ENCODE data around the gene TRAP1. TPM values are rescaled to one million over a fixed set of nuclear protein-coding genes. Genes with fewer than 3 reads are reported as not detected.
"Not testable (repeated sequence)": the region's sequence is repeated elsewhere in the genome, so short reads cannot be mapped to it uniquely, and the experiment has no call there.

Gene TRAP1
- total RNA-seq, 1 donor from 2014 or later, result 34.7 TPM

DNA sequence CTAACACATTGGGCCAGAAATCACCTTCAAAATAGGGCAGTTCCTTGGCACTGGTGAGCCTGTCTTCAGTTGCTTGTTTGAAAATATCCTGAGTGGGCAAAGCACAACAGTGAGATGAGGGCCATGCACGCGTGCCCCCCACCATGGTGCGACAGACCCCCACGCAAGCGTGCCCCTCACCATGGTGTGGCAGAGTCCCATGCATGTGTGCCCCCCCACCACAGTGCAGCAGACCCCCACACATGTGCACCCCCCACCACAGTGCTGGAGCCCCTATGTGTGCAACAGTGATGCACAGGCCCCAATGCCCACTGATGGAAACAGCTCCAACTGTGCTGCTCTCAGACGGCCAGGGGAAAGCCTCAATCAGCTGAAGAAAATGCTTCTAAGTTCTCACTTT lies 18.8 kb upstream of the TRAP1 start:
- DNase-seq (ENCODE audit: low spot score), result no peak

DNA sequence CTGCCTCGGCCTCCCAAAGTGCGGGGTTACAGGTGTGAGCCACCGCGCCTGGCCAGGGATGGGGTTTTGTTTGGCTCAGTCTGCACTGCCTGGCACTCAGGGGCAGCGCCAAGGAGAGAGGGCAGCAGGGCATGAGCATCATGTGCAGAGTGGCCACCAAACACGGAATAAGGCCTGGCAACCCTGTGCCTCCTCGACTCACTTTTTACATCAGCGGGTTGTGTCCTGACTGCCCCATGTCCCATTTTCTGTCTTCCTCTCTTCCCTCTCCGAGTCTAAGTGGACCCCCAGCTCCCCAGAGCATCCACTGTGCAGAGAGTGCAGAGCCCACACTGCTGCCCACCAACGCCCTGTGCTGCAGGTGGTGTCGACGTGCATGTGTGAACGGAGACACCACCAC lies 18.2 kb upstream of the TRAP1 start:
- DNase-seq (ENCODE audit: low spot score), result no peak

DNA sequence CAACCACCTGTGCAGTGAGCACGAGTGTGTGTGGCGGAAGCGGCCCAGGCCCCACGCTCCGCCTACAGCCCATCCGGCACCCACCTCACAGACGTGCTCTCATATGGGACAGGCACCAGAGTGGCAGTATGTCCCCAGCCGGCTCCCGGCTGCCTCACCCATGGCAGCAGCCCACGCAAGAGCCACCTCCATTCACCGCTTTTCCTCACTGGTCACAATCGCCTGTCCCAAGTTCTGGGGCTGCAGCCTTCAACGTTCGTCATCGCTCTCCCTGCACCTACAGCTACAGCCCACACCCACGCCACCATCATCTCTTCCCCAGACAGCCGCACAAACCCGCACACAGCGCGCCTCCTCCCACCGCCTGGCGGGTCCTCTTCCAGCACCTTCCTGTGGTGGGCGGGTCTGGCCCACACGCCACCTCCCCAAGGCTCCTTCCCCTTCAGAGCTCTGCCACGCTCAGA lies 17.5 kb upstream of the TRAP1 start:
- DNase-seq (ENCODE audit: low spot score), result no peak

DNA sequence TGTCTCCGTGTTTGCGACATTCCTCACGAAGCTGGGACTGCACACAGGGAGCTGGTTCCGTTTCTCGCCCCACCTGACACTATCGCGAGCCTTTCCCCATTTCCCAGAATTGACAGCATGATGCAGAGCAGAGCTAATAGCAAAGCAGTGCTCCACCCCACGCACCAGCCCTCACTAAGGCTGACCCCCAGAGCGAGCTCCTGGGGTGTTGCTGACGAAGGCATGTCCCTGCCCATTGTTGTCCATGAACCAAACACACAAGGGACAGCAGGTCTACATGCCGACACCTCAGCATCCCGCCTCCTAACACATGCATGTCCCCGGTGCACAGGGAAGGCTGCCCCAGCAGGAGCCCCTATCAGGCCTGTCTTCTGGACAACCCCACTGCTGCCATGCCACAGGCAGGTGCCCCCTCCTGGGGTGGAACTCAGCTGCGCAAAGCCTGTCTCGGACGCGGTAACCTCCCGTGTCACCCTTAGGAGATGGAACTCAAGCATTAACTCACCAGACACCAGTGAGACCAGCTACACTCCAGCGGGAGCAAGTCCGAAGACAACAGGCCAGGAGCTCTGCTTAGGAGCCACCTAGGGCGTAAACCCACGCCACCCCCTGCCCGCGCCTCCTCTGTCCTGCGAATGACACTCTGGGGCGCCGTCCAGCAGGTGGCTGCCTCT lies 16.9 kb upstream of the TRAP1 start:
- no peak for DNase-seq (ENCODE audit: low spot score)

DNA sequence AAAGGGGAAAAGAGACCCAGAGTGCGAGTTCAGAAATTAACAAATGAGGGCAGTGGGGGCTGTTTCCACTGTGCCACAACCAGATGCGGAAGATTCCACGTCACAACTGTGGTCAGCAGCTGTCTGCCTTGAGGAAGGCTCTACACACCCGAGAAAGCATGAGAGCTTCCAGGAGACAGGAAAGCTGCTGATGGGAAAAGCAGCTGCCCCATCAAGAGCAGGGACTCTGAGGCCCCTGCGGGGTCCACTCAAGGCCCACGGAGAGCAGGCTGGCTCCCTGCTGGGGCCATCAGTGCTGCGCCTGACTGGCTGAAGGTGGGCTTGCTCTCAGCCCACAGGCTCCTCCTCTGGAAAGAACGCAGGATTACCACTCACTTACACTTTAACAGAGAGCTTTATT lies 14.8 kb upstream of the TRAP1 start:
- DNase-seq (ENCODE audit: low spot score), result no peak

DNA sequence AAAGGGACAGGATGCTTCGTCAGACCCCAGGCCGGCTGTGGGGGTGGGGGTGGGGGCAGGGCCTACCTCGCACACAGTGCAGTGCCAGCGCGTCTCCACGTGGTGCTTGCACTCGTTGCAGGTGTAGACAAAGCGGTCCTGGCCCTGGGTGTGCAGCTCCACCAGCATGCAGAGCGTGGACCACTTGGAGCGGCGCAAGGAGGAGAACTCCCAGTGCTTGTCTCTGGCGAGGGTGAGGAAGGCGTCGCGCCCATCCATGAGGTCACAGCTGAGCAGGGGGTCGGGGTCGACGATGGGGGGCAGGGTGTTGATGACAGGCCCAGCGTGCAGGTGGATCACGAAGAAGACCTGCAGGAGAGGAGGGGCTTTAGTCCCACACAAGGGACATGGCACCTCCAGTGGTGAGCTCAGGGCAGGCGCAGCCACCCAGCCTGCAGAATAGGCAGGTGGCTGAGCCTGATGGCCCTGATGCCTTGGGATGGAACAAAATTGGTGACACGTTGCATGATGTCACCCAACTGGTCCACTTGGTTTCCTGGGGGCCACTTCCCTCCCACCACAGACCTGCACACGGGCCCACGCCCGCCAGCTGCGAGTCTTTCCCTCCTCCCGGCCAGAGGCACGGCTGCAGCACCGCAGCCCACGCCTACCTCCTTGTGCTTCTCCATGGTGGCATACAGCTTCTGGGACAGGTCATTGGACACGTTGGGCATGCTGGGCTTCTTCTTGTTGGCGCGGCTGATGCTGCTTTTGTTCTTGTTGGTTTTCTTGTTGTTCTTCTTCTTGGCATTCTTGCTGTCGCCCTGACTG lies 14.0 kb upstream of the TRAP1 start:
- no peak for DNase-seq (ENCODE audit: low spot score)

DNA sequence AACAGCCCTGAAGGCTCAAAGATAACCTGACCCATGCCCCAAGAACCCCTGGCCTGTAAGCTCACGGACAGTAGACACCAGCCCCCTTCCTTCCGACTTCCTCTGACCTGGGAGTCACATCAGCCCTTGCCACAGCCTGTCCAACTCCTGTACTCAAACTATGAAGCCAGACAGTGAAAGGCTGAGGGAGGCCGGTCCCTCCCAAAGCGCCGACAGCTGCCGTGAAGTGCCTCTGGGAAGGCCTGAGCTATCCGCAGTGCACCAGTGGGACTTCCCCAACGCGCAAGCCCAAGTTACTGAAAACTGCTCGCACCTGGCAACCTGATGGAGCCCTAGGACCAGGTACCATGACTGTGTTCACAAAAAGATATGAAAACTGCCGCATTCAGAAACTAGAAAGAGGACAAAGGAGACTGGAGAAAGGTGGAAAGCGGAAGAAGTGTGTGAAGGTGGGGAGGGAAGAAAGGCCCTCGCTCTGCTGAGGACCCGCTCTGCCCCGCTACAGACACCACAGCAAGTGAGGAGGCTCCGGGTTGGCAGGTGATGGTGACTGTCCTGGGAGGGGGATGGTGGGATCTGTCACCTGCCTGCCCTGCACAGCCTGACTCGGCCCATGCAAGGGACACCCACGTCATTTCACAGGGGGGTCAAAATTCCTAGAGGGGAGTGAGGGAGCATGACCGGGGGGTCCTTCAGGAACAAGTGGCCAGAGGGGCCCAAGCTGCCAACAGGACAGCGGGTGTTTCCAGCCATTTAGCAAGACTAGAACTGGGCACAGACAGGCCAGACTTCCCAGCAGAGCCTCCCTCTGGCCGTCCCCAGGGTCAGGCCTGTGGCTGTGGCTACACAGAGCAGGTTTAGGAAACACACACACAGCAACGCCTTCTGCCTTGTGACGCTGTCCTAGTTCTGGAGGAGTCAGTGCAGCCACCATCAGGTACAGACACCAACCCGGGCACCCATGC lies 13.1 kb upstream of the TRAP1 start:
- DNase-seq (ENCODE audit: low spot score), result no peak

DNA sequence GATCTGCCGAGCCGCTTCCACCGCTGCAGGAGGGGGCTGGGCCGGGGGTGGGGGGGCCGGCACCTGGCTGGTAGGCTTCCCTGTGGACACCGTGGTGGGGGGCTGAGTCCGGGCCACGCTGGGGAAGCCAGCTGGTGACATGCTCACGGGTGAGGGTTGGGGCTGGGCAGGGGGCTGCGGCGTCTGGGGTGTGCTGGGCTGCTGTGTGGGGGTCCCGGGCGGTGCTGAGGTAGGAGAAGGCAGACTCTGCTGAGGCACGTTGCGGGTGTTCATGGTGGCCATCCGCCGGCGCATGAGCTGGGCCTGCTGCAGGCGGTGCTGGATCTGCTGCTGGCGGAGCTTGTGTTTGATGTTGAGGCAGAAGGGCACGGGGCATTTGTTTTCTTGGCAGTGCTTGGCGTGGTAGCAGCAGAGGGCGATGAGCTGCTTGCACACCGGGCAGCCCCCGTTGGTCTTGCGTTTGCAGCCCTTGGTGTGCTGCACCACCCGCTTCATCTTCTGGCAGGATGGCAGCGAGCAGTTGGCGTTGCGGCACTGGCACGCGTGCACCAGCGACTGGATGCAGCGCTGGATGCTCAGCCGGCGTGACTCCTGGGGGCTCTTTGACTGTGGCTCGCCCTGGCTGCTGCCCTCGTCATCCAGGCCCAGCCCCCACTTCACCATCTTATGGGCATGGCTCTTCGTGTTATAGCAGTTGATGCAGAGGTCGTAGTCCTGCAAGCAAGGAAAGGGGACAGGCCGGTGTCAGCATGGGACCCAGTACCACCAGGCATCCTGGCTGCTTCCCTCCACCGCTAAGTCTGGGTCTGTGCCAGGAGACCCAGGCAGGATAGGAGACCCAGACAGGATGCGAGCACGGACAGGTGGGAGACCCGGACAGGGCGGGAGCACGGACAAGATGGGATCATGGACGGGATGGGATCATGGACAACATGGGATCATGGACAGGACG lies 12.1 kb upstream of the TRAP1 start:
- DNase-seq (ENCODE audit: low spot score), result no peak

DNA sequence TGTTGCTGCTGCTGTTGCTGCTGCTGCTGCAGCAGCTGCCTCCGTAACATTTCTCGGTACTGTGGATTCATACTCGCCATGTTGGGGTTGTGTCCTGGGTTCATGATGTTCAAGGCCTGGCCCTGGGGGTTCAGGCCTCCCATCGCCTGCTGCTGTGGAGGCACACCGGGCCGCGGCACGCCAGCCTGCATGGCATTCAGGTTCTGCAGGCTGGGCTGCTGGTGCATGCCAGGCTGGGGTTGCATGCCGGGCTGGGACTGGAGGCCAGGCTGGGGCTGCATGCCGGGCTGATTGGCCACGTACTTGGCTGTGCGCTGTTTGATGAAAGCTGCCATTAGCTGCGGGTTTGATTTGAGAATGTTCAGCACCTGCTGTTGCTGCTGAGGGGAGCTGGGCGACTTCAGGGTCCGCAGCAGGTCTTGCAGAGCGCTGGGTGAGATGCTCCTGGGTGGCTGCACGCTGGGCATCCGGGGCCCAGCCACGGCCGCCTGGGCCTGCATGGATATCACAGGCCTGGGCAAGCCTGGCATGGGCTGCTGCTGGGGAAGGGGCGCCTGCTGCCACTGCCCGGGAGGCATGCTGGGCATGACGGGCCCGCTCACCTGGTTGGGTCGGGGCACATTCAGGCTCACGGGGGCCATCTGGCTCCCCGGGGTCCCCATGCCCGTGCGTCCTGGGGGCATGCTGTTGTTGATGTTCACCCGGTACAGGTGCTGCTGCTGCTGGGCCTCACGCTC lies 11.3 kb upstream of the TRAP1 start:
- DNase-seq (ENCODE audit: low spot score), result no peak

DNA sequence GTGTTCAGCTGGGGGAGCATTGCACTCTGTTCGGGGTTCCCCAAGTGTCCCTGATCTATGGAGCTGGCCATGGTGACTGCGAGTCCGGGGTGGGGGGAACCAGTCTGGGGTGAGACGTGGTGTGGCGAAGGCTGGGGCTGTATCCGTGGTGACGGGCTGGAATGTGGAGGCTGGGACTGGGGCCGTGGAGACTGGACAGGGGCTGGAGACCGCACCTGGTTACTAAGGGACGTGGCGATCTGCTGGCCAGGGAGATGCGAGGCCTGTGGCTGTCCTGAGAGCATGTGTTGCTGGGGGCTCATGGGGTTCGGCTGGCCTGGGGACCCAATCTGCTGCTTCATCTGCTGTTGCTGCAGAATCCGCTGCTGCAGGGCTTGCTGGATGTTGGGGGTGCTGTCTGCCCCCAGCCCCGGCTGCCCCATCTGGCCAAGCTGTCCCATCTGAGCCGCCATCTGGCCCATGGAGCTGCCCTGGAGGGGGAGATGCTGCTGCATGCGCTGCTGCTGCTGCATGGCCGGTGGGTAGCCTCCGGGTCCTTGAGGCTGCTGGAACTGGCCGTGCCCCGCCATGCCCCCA lies 10.6 kb upstream of the TRAP1 start:
- DNase-seq (ENCODE audit: low spot score), result no peak

DNA sequence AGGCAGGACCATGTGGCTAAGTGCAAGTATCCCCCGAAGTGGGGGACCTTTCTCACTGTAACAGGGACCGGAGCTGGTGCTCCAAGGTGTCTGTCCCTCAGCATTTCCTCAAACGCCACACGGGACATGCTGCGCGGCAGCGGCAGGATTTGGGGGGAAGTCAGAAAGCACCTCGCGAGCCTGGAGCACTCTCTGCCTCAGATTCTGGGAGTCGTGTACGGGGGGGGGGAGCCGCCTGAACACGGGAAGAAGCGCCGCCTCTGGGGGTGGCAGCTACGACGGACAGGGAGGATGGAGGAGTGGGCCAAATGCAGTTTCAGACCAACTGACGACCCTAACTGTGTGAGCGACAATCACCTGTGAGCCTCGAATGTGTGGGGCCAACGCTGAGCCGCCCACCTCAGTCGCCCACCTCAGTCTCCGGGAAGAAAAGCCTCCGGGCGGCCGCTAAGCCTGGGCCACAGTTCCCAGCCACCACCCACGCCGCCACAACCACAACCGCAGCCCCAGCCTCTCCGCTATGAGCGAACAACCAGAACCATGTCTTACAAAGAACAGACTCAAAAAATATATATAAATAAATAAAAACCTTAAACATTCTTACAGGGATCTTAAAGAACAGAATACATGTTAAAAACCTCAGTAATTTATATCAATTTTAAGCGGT lies 8.8 kb upstream of the TRAP1 start:
- DNase-seq (ENCODE audit: low spot score), result no peak

DNA sequence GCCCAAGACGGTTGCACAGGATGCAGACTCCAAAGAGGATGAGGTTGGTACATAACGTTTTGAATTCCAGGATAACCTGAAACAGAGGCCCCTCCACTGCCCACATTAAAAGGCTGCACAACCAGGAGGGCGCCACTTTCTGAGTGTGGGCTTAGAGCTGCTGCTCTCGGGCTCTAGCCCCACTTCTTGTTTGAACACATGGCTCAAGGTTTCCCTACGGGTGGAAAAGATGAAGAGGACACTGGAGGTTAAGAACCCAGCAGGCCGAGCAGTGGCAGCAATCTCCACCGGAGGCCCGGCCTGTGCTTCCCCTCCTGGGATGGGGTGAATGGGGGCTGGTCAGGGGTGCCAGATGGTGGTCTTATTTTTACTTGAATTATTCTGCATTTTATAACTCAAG lies 8.0 kb upstream of the TRAP1 start:
- no peak for DNase-seq (ENCODE audit: low spot score)

DNA sequence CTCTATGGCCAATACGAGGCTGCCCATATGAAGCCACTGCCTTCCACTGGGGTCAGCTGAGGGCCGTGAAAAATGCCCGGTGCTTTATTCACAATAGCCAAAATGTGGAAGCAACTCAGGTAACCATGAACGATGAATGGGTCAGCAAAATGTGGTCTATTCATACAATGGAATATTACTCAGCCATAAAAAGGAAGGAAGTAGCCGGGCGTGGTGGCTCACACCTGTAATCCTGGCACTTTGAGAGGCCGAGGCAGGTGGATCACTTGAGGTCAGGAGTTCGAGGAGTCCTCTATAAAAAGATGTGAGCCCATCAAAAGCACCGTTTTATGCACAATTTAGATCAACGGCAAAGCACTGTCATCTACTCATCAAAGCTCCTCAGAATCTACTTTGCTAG lies 5.2 kb upstream of the TRAP1 start:
- no peak for DNase-seq (ENCODE audit: low spot score)

DNA sequence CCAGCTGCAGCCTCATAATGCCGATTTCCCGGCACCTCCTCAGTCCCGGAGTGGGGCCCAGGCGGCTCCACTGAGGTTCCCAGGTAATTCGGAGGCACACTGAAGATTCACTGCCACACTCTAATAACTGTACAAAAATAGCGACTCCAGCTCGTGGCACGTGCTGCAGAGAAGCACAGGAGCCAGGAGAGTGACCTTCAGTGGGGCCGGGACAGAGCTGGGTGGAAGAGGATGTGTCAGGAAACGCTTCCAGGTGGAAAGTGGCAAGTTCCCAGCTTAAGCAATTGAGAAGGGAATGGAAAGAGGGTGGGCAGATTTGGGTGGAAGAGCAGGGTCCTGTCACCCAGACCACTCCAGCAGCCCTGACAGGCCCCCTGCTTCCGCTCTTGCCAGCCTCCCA lies 3.1 kb upstream of the TRAP1 start:
- DNase-seq (ENCODE audit: low spot score), result no peak

DNA sequence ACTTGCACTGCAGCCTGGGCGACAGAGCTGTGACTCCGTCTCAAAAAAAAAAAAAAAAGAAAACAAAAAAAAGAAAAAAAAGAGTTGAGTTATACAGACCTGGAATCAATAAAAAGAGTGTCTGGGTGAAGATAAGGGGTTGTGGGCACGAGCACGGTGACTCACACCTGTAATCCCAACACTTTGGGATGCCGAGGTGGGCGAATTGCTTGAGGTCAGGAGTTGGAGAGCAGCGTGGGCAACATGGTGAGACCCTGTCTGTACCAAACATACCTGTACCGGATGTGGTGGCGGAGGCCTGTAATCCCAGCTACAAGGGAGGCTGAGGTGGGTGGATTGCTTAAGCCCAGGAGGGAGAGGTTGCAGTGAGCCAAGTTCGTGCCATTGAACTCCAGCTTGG lies 1.3 kb upstream of the TRAP1 start:
- no peak for DNase-seq (ENCODE audit: low spot score)

DNA sequence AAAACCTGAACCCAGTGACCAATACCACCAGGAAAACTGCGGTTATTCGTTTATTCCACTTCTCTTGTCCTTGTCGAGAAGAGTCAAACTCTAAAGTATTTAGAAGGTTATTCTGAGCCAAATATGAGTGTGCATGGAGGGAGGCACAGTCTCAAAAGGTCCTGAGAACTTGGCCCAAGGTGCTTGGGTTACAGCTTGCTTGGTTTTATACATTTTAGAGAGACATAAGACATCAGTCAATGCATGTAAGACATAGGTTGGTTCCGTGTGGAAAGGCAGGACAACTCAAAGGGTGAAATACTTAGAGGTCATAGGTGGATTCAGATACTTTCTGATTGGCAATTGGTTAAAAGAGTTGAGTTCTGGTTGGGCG lies 681 bp upstream of the TRAP1 start:
- DNase-seq (ENCODE audit: low spot score), result no peak

DNA sequence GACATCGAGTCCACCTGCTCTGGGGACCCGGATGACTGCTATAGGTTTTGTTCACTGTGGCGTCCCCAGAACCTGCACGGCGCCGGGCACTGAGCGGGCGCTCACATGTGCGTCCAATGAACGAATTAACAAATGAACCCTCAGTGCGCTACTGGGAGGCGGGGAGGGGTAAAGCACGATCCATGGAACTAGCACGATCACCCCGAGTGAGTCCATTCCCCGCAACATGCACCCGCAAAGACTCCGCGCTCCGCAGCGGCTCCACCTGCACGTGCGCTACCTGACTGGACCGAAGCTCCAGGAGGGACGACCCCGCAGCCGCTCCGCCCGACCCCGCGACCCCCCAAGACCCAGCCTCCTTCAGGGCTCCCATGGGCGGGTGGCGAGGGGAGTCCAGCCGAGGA lies 491 bp downstream of the TRAP1 start:
- no peak for DNase-seq (ENCODE audit: low spot score)

DNA sequence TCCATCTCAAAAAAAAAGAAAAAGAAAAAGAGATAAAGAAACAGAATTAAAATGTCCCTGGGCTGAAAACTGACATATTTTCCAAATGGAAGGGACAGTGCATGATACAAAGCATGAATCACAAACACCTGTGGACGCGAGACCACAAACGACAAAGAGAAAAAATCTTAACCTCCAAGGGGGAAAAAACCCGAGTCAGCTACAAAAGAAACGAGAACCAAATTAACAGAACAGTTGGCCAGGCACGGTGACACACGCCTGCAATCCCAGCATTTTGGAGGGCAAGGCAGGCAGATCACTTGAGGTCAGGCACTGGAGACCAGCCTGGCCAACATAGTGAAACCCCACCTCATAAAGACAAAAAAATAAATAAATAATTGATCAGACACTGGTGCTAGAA lies 1.9 kb downstream of the TRAP1 start:
- DNase-seq (ENCODE audit: low spot score), result no peak

DNA sequence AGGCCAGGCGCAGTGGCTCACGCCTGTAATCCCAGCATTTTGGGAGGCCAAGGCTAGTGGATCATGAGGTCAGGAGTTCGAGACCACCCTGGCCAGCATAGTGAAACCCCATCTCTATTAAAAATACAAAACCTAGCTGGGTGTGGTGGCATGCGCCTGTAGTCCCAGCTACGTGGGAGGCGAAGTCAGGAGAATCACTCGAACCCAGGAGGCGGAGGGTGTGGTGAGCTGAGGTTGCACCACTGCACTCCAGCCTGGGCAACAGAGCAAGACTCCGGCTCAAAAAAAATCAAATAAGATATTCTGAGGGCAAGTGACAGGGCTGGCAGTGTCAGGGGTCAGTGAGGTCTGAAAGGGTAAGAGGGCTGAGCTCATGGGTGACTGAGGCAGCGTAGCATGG lies 2.9 kb downstream of the TRAP1 start:
- not testable (repeated sequence) for DNase-seq (ENCODE audit: low spot score)

Data from umbilical cord (tissue), 2 donors.